ENCODE data around the gene P3H4.
"Not testable (repeated sequence)": the region's sequence is repeated elsewhere in the genome, so short reads cannot be mapped to it uniquely, and the experiment has no call there.

DNA sequence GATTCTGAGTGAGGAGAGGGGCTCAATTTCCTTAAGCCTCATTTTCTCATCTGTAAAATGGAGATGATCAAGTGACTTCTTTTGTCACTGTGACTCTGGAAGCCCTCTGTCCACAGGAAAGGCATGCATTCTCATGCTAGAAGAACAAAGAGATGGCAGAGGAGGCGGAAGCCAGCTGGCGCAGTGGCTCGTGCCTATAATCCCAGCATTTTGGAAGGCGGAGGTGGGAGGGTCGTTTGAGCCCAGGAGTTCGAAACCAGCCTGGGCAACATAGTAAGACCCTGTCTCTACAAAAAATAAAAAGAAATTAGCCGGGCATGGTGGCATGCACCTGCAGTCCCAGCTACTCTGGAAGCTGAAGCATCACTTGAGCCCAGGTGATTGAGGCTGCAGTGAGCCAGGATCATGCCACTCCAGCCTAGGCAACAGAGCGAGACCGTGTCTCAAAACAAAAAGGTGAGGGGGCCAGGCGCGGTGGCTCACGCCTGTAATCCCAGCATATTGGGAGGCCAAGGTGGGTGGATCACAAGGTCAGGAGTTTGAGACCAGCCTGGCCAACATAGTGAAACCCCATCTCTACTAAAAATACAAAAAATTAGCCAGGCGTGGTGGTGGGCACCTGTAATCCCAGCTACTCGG is 35.4 kb downstream of the P3H4 start:
- TF ChIP-seq, protein P1, sequence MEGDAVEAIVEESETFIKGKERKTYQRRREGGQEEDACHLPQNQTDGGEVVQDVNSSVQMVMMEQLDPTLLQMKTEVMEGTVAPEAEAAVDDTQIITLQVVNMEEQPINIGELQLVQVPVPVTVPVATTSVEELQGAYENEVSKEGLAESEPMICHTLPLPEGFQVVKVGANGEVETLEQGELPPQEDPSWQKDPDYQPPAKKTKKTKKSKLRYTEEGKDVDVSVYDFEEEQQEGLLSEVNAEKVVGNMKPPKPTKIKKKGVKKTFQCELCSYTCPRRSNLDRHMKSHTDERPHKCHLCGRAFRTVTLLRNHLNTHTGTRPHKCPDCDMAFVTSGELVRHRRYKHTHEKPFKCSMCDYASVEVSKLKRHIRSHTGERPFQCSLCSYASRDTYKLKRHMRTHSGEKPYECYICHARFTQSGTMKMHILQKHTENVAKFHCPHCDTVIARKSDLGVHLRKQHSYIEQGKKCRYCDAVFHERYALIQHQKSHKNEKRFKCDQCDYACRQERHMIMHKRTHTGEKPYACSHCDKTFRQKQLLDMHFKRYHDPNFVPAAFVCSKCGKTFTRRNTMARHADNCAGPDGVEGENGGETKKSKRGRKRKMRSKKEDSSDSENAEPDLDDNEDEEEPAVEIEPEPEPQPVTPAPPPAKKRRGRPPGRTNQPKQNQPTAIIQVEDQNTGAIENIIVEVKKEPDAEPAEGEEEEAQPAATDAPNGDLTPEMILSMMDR (IDR thresholded peaks at IDR 0.05; ENCODE audit: extremely low read depth in 1 of 2, insufficient read depth in 1 of 2, low read depth in 1 of 2, low read length in 2 of 2) = not testable (repeated sequence)
- TF ChIP-seq, protein P2, sequence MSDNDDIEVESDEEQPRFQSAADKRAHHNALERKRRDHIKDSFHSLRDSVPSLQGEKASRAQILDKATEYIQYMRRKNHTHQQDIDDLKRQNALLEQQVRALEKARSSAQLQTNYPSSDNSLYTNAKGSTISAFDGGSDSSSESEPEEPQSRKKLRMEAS (IDR thresholded peaks at IDR 0.05; ENCODE audit: insufficient read depth, insufficient read length) = not testable (repeated sequence)
- not testable (repeated sequence) for TF ChIP-seq POLR2AphosphoS5 (IDR thresholded peaks at IDR 0.05; ENCODE audit: insufficient read depth, low read depth, low read length)

All from endothelial cell of umbilical vein (primary cell).